ENCODE results near the gene ING5. TPM values are rescaled to one million over a fixed set of nuclear protein-coding genes. Genes with fewer than 3 reads are reported as not detected.
A peak's percentile ranks its signal among the peaks of the same experiment; 100 is the strongest.

ING5 gene
- total RNA-seq, 4 donors from 2014 or later = 6.8 to 50.0 (median 27.9) TPM

GRCh38 chr2:241734467-241735208, 32.8 kb downstream of the ING5 start, which contains the start of gene D2HGDH:
TSS of gene D2HGDH (plus strand) at chr2:241734630. CDS start at chr2:241735225, 595 bp downstream.
- Histone ChIP-seq H3K36me3 (no peaks in the 10 kb centered on the region), H3K27ac (peak within 1 kb of the TSS; percentile 75 to 93), H3K9me3 (no peaks in the 10 kb centered on the region), H3K4me1 (no peaks in the 10 kb centered on the region), H3K4me3 (peak within 1 kb of the TSS; percentile 58 to 93), H3K27me3 (no peaks in the 10 kb centered on the region)
- peak; percentile 94 to 95 for DNase-seq
- TF ChIP-seq POLR2A (IDR thresholded peaks at IDR 0.05) (peak; percentile 60 to 94), CTCF (IDR thresholded peaks at IDR 0.05) (peak in 1 of 4 experiments; percentile 16)
- intact Hi-C loops (cut with DNase I; ENCODE audit: low total_unique reads) = no loop called here

GRCh38 chr2:241736111-241736510, 34.3 kb downstream of the ING5 start:
- no peaks in the 10 kb centered on the region for H3K9me3 ChIP-seq
- no peaks in the 10 kb centered on the region for H3K4me1 ChIP-seq
- no peaks in the 10 kb centered on the region for H3K27me3 ChIP-seq
- H3K4me3 ChIP-seq = no peak overlapping the region
- DNase-seq = no peak
- TF ChIP-seq CTCF (IDR thresholded peaks at IDR 0.05) (no peak), POLR2A (IDR thresholded peaks at IDR 0.05) (no peak)
- no peaks in the 10 kb centered on the region for H3K36me3 ChIP-seq
- no peak overlapping the region for H3K27ac ChIP-seq
- intact Hi-C loops (cut with DNase I; ENCODE audit: low total_unique reads) = no loop called here

- DNase-seq = no peak
- Histone ChIP-seq H3K36me3 (no peaks in the 10 kb centered on the region), H3K9me3 (no peaks in the 10 kb centered on the region), H3K27ac (no peak overlapping the region), H3K4me3 (no peak overlapping the region), H3K27me3 (no peaks in the 10 kb centered on the region), H3K4me1 (no peaks in the 10 kb centered on the region)
- TF ChIP-seq POLR2A (IDR thresholded peaks at IDR 0.05) (no peak), CTCF (IDR thresholded peaks at IDR 0.05) (no peak)
- intact Hi-C loops (cut with DNase I; ENCODE audit: low total_unique reads) = no loop called here
These were observed 36.3 kb downstream of the ING5 start for GRCh38 chr2:241738040-241738686.

- TF ChIP-seq CTCF (IDR thresholded peaks at IDR 0.05) = no peak
- no peak for TF ChIP-seq POLR2A (IDR thresholded peaks at IDR 0.05)
- Histone ChIP-seq H3K4me1 (no peaks in the 10 kb centered on the region), H3K27ac (no peak overlapping the region), H3K27me3 (no peaks in the 10 kb centered on the region), H3K36me3 (no peaks in the 10 kb centered on the region), H3K9me3 (no peaks in the 10 kb centered on the region), H3K4me3 (no peak overlapping the region)
- intact Hi-C loops (cut with DNase I; ENCODE audit: low total_unique reads) = no loop called here
- DNase-seq = no peak
These were observed 37.3 kb downstream of the ING5 start for GRCh38 chr2:241739177-241739576.

GRCh38 chr2:241739651-241740050, 37.8 kb downstream of the ING5 start:
- Histone ChIP-seq H3K4me1 (no peaks in the 10 kb centered on the region), H3K4me3 (no peak overlapping the region), H3K27me3 (no peaks in the 10 kb centered on the region), H3K9me3 (no peaks in the 10 kb centered on the region), H3K27ac (no peak overlapping the region), H3K36me3 (no peaks in the 10 kb centered on the region)
- intact Hi-C loops (cut with DNase I; ENCODE audit: low total_unique reads) = no loop called here
- no peak for DNase-seq
- no peak for TF ChIP-seq POLR2A (IDR thresholded peaks at IDR 0.05)
- TF ChIP-seq CTCF (IDR thresholded peaks at IDR 0.05) = no peak

All from uterus (tissue), 4 donors.